Astrocyte (in vitro differentiated cells and primary cell): ENCODE data around the gene PSG6.
"Not testable (repeated sequence)": the region's sequence is repeated elsewhere in the genome, so short reads cannot be mapped to it uniquely, and the experiment has no call there.

ENCODE experiments used
- CTCF ChIP-seq: IDR thresholded peaks from 2 replicates; pipeline ENCODE4 v1.5.1; 2011; ENCODE audit warnings: low read depth, mild to moderate bottlenecking, inconsistent platforms, low read length, moderate library complexity; ENCODE audit not compliant: insufficient read depth
- EZH2 ChIP-seq: IDR thresholded peaks from 2 replicates; pipeline ENCODE4 v1.6.1; 2012; ENCODE audit warnings: mild to moderate bottlenecking, low read length, inconsistent platforms; ENCODE audit not compliant: insufficient read depth

- TF ChIP-seq EZH2, CTCF: not testable (repeated sequence)
Measured at GRCh38 chr19:42911731-42912130, 6.0 kb downstream of the PSG6 start.
